GM12878 (cell line): ENCODE measurements around the gene LRRC61. TPM values are rescaled to one million over a fixed set of nuclear protein-coding genes. Genes with fewer than 3 reads are reported as not detected.

Experiments
- ATAC-seq: fragments of 200-7000 bp; cut with Tn5 transposase; 3 replicates; pipeline ENCODE4 v1.9.1; 2020; ENCODE audit warnings: mild to moderate bottlenecking, moderate library complexity
- BruUV-seq: library from RNA; stranded (reverse); fragments of 400-500 nt; replicated peaks from 2 replicates; lab custom pipeline; 2021; lab: Mats Ljungman, UMichigan
- CTCF ChIA-PET: fragments of 300-600 bp; sonication (Branson Sonifier 250); formaldehyde crosslinking; extraction: SDS; loops from one replicate; lab custom pipeline; 2021; ENCODE audit warnings: inconsistent platforms; lab: Yijun Ruan, JAX
- POLR2A ChIA-PET: fragments of 350-600 bp; formaldehyde crosslinking; extraction: SDS; loops from one replicate; lab custom pipeline; 2021; ENCODE audit warnings: inconsistent platforms; lab: Charles Lee
- RAD21 ChIA-PET: fragments of 300-600 bp; sonication (Branson Sonifier 250); formaldehyde crosslinking; loops from one replicate; lab custom pipeline; 2023; ENCODE audit warnings: antibody characterized with exemption; ENCODE audit not compliant: unreplicated experiment; lab: Charles Lee
- SMC1A ChIA-PET: fragments of 300-600 bp; sonication (Branson Sonifier 250); formaldehyde crosslinking; loops from one replicate; lab custom pipeline; 2023; ENCODE audit not compliant: unreplicated experiment, uncharacterized antibody; lab: Charles Lee
- DNase-seq: peaks from one replicate; pipeline ENCODE4 v3.0.0-alpha.2; 2011; ENCODE audit warnings: low read depth, low spot score
- FAIRE-seq: peaks from 3 replicates; lab custom pipeline; 2011; peaks lifted over from hg19 to GRCh38; lab: Jason Lieb, UNC
- H2AFZ ChIP-seq: 2 replicates; pipeline ENCODE4 v1.6.0; 2011; ENCODE audit warnings: low read depth, low read length, control low read depth; ENCODE audit not compliant: control insufficient read depth
- H3K27ac ChIP-seq: 2 replicates; pipeline ENCODE4 v1.5.1; 2011; ENCODE audit warnings: control low read depth; ENCODE audit not compliant: control insufficient read depth, insufficient read depth
- H3K27me3 ChIP-seq, 2 experiments: replicated peaks in 1 of 2; 2 replicates each; pipeline versions ENCODE4 v1.6.0 to v1.6.1; 2011; ENCODE audit warnings: low read length in 1 of 2; ENCODE audit not compliant: control insufficient read depth in 2 of 2, insufficient read depth in 2 of 2
- H3K36me3 ChIP-seq, 2 experiments: 2 replicates each; pipeline ENCODE4 v1.5.1; 2011; ENCODE audit warnings: low read length in 1 of 2; ENCODE audit not compliant: control insufficient read depth in 2 of 2, insufficient read depth in 2 of 2
- H3K4me1 ChIP-seq: 2 replicates; pipeline ENCODE4 v1.6.1; 2011; ENCODE audit warnings: mild to moderate bottlenecking, low read length, moderate library complexity, mixed read lengths; ENCODE audit not compliant: control insufficient read depth, insufficient read depth
- H3K4me2 ChIP-seq: 2 replicates; pipeline ENCODE4 v1.6.0; 2011; ENCODE audit warnings: control low read depth; ENCODE audit not compliant: control insufficient read depth, insufficient read depth
- H3K4me3 ChIP-seq: fragments of 200-600 bp; sonication (generic); 2 replicates; pipeline ENCODE4 v1.5.1; 2016
- H3K79me2 ChIP-seq: 2 replicates; pipeline ENCODE4 v1.6.0; 2011; ENCODE audit warnings: low read length; ENCODE audit not compliant: control insufficient read depth, insufficient read depth
- H3K9ac ChIP-seq: 2 replicates; pipeline ENCODE4 v1.8.0; 2011; ENCODE audit warnings: low read length, control low read depth, mixed read lengths; ENCODE audit not compliant: control insufficient read depth, insufficient read depth
- H3K9me3 ChIP-seq: replicated peaks from 3 replicates; pipeline ENCODE4 v1.5.1; 2011; ENCODE audit warnings: mild to moderate bottlenecking, low read length; ENCODE audit not compliant: control insufficient read depth, insufficient read depth
- H4K20me1 ChIP-seq: 2 replicates; pipeline ENCODE4 v1.6.0; 2011; ENCODE audit not compliant: control insufficient read depth, insufficient read depth
- BCL11A ChIP-seq: IDR thresholded peaks from 2 replicates; pipeline ENCODE4 v1.6.1; 2011; ENCODE audit warnings: low read depth, low read length
- CREB1 ChIP-seq: IDR thresholded peaks from 2 replicates; pipeline ENCODE4 v1.6.1; 2012; ENCODE audit warnings: low read depth, mild to moderate bottlenecking, inconsistent platforms
- FOS ChIP-seq: IDR thresholded peaks from 3 replicates; pipeline ENCODE4 v1.6.1; 2011; ENCODE audit warnings: borderline replicate concordance; ENCODE audit not compliant: insufficient read length; ENCODE audit errors: extremely low read depth
- HCFC1 ChIP-seq: fragments of 150-350 bp; IDR thresholded peaks from 2 replicates; pipeline ENCODE4 v1.6.1; 2014; ENCODE audit warnings: low read length
- IKZF2 ChIP-seq, 2 experiments: fragments of 450-650 bp; IDR thresholded peaks; 2 replicates each; pipeline ENCODE4 v1.6.1; 2017; ENCODE audit warnings: mild to moderate bottlenecking in 2 of 2, moderate library complexity in 2 of 2
- JUNB ChIP-seq: IDR thresholded peaks from 2 replicates; pipeline ENCODE4 v1.6.1; 2016; ENCODE audit warnings: antibody characterized with exemption, mild to moderate bottlenecking
- JUND ChIP-seq: IDR thresholded peaks from 2 replicates; pipeline ENCODE4 v1.6.1; 2012; ENCODE audit warnings: low read depth, mild to moderate bottlenecking, low read length, improper control_type of control experiment, moderate library complexity
- KLF5 ChIP-seq: fragments of 450-650 bp; IDR thresholded peaks from 2 replicates; pipeline ENCODE4 v1.6.1; 2014; ENCODE audit warnings: mild to moderate bottlenecking; ENCODE audit not compliant: partially characterized antibody
- MXI1 ChIP-seq: fragments of 150-350 bp; IDR thresholded peaks from 2 replicates; pipeline ENCODE4 v1.6.1; 2011; ENCODE audit warnings: low read depth, mild to moderate bottlenecking, inconsistent platforms, low read length, improper control_type of control experiment
- SMAD5 ChIP-seq: IDR thresholded peaks from 2 replicates; pipeline ENCODE4 v1.6.1; 2016; ENCODE audit warnings: antibody characterized with exemption, low read depth
- STAT3 ChIP-seq: IDR thresholded peaks from 2 replicates; pipeline ENCODE4 v1.6.1; 2011; ENCODE audit warnings: low read depth, low read length, improper control_type of control experiment
- TAF1 ChIP-seq: IDR thresholded peaks from 2 replicates; pipeline ENCODE4 v1.6.1; 2011; ENCODE audit warnings: mild to moderate bottlenecking, low read depth, low read length, borderline replicate concordance
- TBL1XR1 ChIP-seq: IDR thresholded peaks from 2 replicates; pipeline ENCODE4 v1.6.1; 2012; ENCODE audit warnings: low read depth, low read length, improper control_type of control experiment
- TCF3 ChIP-seq: IDR thresholded peaks from 2 replicates; pipeline ENCODE4 v1.6.1; 2012; ENCODE audit warnings: low read depth, mild to moderate bottlenecking, low read length, borderline replicate concordance; ENCODE audit not compliant: insufficient read depth
- TCF7 ChIP-seq: IDR thresholded peaks from 2 replicates; pipeline ENCODE4 v1.6.1; 2014; ENCODE audit warnings: antibody characterized with exemption, borderline replicate concordance
- ZNF207 ChIP-seq: fragments of 450-650 bp; IDR thresholded peaks from 2 replicates; pipeline ENCODE4 v1.6.1; 2014; ENCODE audit warnings: antibody characterized with exemption, mild to moderate bottlenecking, borderline replicate concordance
- ZNF274 ChIP-seq: IDR thresholded peaks from one replicate; pipeline ENCODE4 v1.8.0; 2011; ENCODE audit not compliant: insufficient read length, insufficient read depth
- WGBS: methylation state at CpG from one replicate; pipeline ENCODE4 v1.1.6; 2016; ENCODE audit warnings: low lambda C conversion rate; ENCODE audit not compliant: insufficient replicate concordance, insufficient coverage; ENCODE audit errors: missing lambda C conversion rate; 5-methylcytosine and 5-hydroxymethylcytosine counted together
- in situ Hi-C: fragments of 300-500 bp; cut with MboI; formaldehyde crosslinking; loops from 9 replicates; pipeline ENCODE4 v1.14.3; 2018; ENCODE audit warnings: mixed read lengths
- intact Hi-C: fragments of 100-400 bp; cut with micrococcal nuclease; formaldehyde crosslinking; loops from one replicate; pipeline ENCODE4 v1.14.2; 2022; ENCODE audit not compliant: unreplicated experiment
- polyA plus RNA-seq, 11 experiments: library from polyadenylated mRNA; depleted of rRNA in 4 of 11; unstranded in 6 of 11; stranded (reverse) in 5 of 11; fragments of >200 nt; fragmentation: Nextera tagmentation in 4 of 11; fragmentation: Illumina TruSeq in 1 of 11; extraction: Ambion mirVana in 4 of 11; extraction: Trizol in 1 of 11; gene quantifications; 1 replicate in 1 of 11; 2 replicates in 10 of 11; pipeline versions ENCODE4 v1.2.1 to v1.2.3, GENCODE V29; 2011 to 2016; ENCODE audit warnings: inconsistent platforms in 2 of 11, missing spikeins in 2 of 11, low read depth in 1 of 11
- total RNA-seq, 4 experiments: library from RNA; depleted of rRNA in 3 of 4; stranded (reverse); fragments of >200 nt in 3 of 4; fragmentation: Illumina TruSeq in 1 of 4; extraction: Trizol in 1 of 4; gene quantifications; 2 replicates each; pipeline versions ENCODE4 v1.2.1 to v1.2.3, GENCODE V29; 2013 to 2021
- TF ChIP-seq, protein P1 (sequence below): fragments of 450-650 bp; IDR thresholded peaks from 2 replicates; pipeline ENCODE4 v1.6.1; 2018; ENCODE audit warnings: mild to moderate bottlenecking, low read depth, moderate library complexity; ENCODE audit not compliant: partially characterized antibody
- TF ChIP-seq, protein P2 (sequence below): fragments of 450-650 bp; formaldehyde crosslinking; IDR thresholded peaks from 2 replicates; pipeline ENCODE4 v1.4.0; 2022; ENCODE audit warnings: mild to moderate bottlenecking, moderate library complexity

Gene LRRC61
- total and polyA plus RNA-seq, 10 of the 15 experiments (the other 5 are each of a cell fraction or from before 2014, with no cell fraction given): 1.4 to 54.2 (median 21.8) TPM

- ChIA-PET SMC1A (no interaction called here), RAD21 (no interaction called here), POLR2A (no interaction called here), CTCF (interaction anchor here (0.6 kb wide), 1 partner anchor 11 kb away, joined by 3 read pairs; no protein-coding TSS in a partner anchor)
- H3K27me3 ChIP-seq: peaks cover 0 to 5% of the 10 kb centered on the region in 2 experiments; a peak in 2 of 4 replicates
- in situ Hi-C loops: no loop called here
- intact Hi-C loops: no loop called here
- no peaks in the 10 kb centered on the region; the same call in 2 of the 3 replicates for H3K9me3 ChIP-seq
- WGBS: 83% methylated on average over 11 of the region's 11 CpGs
- ATAC-seq (no peak), DNase-seq (no peak), FAIRE-seq (no peak)
- H3K4me2 ChIP-seq: no peak overlapping the region
- H3K4me3 ChIP-seq: no peak overlapping the region
- H4K20me1 ChIP-seq: no peaks in the 10 kb centered on the region
- no peak overlapping the region for H3K9ac ChIP-seq
- H3K36me3 ChIP-seq: peaks cover 0 to 7% of the 10 kb centered on the region in 2 experiments; a peak in 2 of 4 replicates
- no peak overlapping the region for H2AFZ ChIP-seq
- H3K79me2 ChIP-seq: no peaks in the 10 kb centered on the region
- H3K4me1 ChIP-seq: peaks cover 8% of the 10 kb centered on the region
- TF ChIP-seq, protein P1, sequence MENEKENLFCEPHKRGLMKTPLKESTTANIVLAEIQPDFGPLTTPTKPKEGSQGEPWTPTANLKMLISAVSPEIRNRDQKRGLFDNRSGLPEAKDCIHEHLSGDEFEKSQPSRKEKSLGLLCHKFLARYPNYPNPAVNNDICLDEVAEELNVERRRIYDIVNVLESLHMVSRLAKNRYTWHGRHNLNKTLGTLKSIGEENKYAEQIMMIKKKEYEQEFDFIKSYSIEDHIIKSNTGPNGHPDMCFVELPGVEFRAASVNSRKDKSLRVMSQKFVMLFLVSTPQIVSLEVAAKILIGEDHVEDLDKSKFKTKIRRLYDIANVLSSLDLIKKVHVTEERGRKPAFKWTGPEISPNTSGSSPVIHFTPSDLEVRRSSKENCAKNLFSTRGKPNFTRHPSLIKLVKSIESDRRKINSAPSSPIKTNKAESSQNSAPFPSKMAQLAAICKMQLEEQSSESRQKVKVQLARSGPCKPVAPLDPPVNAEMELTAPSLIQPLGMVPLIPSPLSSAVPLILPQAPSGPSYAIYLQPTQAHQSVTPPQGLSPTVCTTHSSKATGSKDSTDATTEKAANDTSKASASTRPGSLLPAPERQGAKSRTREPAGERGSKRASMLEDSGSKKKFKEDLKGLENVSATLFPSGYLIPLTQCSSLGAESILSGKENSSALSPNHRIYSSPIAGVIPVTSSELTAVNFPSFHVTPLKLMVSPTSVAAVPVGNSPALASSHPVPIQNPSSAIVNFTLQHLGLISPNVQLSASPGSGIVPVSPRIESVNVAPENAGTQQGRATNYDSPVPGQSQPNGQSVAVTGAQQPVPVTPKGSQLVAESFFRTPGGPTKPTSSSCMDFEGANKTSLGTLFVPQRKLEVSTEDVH: no peak
- TF ChIP-seq TCF7 (no peak), JUNB (no peak), JUND (no peak), ZNF274 (no peak), CREB1 (no peak), KLF5 (no peak), HCFC1 (no peak), FOS (no peak), MXI1 (no peak), ZNF207 (no peak), TAF1 (no peak), TCF3 (no peak), BCL11A (no peak), TBL1XR1 (no peak), STAT3 (no peak), IKZF2 (IDR thresholded peaks at IDR 0.05) (no peak), SMAD5 (no peak)
- TF ChIP-seq, protein P2, sequence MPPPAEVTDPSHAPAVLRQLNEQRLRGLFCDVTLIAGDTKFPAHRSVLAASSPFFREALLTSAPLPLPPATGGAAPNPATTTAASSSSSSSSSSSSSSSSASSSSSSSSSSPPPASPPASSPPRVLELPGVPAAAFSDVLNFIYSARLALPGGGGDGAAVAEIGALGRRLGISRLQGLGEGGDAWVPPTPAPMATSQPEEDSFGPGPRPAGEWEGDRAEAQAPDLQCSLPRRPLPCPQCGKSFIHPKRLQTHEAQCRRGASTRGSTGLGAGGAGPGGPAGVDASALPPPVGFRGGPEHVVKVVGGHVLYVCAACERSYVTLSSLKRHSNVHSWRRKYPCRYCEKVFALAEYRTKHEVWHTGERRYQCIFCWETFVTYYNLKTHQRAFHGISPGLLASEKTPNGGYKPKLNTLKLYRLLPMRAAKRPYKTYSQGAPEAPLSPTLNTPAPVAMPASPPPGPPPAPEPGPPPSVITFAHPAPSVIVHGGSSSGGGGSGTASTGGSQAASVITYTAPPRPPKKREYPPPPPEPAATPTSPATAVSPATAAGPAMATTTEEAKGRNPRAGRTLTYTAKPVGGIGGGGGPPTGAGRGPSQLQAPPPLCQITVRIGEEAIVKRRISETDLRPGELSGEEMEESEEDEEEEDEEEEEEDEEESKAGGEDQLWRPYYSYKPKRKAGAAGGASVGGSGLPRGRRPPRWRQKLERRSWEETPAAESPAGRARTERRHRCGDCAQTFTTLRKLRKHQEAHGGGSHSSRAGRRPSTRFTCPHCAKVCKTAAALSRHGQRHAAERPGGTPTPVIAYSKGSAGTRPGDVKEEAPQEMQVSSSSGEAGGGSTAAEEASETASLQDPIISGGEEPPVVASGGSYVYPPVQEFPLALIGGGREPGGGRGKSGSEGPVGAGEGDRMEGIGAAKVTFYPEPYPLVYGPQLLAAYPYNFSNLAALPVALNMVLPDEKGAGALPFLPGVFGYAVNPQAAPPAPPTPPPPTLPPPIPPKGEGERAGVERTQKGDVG (CRISPR knock-in tag): no peak
- BruUV-seq: no TSS peak
- no peak overlapping the region for H3K27ac ChIP-seq
Measured at GRCh38 chr7:150338166-150338829, 15.1 kb downstream of the LRRC61 start.
